Posterior vena cava (tissue), 2 donors: ENCODE measurements around the gene GMDS. TPM values are rescaled to one million over a fixed set of nuclear protein-coding genes. Genes with fewer than 3 reads are reported as not detected.

Experiments
- DNase-seq: peaks from one replicate; pipeline ENCODE4 v3.0.0-alpha.2; 2020; ENCODE audit warnings: low spot score
- intact Hi-C, 2 donors: fragments of 100-400 bp; cut with DNase I; formaldehyde crosslinking; loops; one replicate each; pipeline versions ENCODE4 v1.14.1 to v1.14.2; 2022 to 2023
- total RNA-seq, 2 donors: library from RNA; stranded (reverse); fragmentation: NEBNext Ultra II Directional; extraction: Animal tissue kit (Norgen Biotek cat#: 25700); gene quantifications; one replicate each; pipeline ENCODE4 v1.2.1, GENCODE V29; 2021
- donor health status: DM: yes; HTN: yes; CAD: no.
- donor health status: DM: yes; HTN: yes; CAD: no.

Gene GMDS
- total RNA-seq, 2 donors from 2014 or later, result 14.9 to 20.1 TPM

DNA sequence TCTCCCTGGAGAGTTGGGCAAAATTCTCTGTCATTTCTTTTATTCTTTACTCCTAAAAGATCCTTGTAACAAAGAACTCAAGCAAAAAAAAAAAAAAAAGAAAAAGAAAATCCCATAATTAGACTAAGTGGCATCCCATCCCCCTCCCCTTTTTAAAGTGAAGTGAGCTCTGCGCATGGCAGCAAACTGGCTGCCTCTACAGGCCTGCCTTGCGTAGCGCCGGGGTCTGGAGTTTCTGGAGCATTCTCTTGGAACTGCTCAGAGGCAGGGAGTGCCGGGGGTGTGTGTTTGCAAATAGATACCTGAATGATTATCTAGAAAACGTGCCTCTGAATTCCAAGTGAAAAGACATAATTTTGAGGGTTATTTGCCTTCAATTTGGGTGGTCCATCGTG lies 587.6 kb downstream of the GMDS start:
- intact Hi-C loops, result no loop called here
- DNase-seq, result no peak

DNA sequence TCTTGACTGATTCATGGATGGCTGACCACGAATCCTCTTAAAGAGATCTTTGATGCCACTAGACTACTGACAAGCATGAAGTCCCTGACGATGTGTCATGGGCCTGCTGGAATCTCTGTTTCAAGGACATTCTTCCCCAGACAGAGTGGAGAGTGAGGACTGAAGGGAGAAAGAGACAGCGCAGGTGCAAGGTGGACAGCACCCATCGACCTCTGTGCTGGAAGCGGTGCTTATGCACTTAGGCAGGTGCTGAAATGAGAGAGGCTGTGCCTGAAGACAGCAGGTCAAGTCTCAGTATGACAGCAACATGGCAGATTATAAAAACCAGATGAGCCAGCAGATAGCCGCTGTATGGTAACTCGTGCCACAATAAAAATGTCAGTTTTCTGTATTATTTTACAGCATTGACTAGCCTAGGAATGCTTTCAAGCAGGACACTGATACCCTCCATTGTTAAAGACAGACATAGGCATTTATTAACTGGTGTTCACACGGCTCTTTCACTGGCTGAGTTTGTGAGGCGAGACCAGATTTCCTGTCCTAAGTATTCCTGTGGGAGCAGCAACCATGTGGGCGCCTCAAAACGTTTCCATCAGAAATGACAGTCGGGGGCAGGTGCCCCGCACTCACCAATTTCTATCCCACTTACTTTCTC lies 588.2 kb downstream of the GMDS start:
- intact Hi-C loops, result no loop called here
- DNase-seq, result no peak

DNA sequence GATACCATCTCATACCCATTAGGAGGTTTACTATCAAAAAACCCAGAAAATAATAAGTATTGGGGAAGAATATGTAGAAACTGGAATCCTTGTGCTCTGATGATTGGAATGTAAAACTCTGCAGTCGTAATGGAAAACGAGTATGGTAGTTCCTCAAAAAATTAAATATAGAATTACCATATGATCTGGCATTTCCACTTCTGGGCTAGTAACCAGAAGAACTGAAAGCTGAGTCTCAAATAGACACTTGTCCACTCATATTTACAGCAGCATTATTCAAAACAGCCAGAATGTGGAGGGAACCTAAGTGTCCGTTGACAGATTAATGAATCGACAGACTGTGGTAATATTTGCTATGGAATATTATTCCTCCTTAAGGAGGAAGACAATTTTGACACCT lies 591.4 kb downstream of the GMDS start:
- intact Hi-C loops, result no loop called here
- DNase-seq, result no peak

DNA sequence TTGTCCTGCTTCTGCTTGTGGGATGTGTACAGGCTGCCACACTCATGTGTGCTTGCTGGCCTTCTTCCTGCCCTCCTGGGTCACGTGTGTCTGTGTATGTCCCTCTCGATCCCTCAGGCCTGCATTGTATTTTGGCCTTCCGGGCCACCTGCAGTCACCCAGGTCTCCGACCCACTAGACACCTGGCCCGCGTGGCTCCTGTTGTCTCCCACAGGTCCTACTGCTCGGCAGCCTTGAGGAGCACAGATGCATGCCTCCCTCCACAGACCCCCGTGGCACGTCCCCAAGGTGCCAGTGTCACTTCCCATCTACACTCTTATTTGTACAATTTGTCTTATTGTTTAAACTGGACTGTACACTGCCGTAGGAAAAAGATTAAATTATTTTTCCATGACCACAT lies 592.6 kb downstream of the GMDS start:
- intact Hi-C loops, result no loop called here
- no peak for DNase-seq

DNA sequence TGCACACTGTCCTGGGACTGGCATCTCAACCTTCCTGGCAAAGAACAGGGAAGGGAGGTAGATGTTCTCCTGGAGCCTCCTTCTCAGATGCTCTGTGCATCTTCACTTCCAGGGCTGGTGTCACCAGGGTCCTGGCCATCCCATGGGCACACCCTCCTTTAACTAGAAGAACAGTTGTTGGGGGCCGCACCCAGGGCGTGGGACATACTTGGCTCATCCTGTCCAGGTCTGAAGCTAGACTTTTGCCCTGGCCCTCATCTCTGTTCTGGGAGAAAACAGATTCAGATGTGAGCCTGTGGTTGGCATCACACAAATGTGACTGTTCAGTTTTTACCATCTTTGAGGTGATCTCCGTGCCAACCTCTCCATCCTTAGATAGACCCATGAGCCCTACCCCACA lies 594.0 kb downstream of the GMDS start:
- no peak for DNase-seq
- intact Hi-C loops, result no loop called here

DNA sequence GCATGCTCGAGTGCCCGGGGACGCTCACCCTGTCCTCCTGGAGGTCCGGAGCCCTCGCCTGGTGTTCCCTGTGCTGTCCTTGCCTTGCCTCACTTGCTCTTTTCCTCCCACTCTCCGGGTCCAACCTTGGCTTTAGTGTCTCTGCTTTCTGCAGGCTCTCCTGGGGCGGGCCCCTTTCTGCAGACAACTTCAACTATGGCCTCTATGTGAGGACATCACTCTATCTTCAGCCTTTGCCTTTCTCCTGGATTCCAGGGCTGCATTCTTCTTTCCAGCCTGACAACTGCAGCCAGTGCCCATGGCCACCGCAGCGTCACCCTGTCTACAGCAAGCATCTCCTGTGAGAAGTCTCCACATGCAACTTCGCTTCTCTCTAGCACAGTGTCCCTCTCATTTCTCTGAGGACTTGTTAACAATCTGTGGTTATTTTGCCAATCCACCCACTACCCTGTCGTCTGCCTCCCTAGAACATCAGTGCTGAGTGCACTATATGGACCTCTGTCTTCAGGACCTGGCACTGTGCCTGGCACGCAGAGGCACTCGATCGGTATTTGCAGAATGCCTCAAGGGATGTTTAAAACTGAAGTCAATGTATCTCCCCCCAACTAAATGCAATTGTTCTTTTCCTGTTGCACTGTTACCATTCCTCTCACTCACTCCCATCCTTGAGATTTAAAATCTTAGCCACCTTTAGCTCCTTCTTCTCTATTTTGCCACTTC lies 599.8 kb downstream of the GMDS start:
- intact Hi-C loops, result loop anchor here in 1 of 2 donors (1.0 kb wide), 1 partner anchor 24 kb away; no protein-coding TSS in a partner anchor
- DNase-seq, result no peak

DNA sequence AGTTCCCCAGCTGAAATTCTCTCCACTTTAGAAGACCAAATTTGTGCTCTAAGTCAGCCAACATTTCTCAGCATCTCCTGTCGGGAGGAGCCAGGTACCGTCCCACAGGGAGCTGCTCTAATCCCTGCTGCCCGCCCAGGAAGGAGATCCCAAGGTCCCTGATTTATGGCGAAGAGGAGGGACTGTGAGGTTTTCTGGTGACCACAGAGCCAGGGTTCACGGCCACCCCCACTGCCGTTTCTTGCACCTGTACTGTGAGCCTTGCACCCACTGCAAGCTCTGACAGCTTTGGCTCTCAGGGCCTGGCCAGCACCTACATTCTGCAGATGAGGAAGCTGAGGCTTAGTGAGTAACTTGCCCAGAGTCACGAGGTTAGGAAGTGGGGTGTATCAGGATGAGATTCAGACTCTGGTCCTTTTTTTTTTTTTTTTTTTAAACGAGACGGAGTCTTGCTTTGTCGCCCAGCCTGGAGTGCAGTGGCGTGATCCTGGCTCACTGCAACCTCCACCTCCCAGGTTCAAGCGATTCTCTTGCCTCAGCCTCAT lies 600.8 kb downstream of the GMDS start:
- intact Hi-C loops, result no loop called here
- DNase-seq, result no peak

DNA sequence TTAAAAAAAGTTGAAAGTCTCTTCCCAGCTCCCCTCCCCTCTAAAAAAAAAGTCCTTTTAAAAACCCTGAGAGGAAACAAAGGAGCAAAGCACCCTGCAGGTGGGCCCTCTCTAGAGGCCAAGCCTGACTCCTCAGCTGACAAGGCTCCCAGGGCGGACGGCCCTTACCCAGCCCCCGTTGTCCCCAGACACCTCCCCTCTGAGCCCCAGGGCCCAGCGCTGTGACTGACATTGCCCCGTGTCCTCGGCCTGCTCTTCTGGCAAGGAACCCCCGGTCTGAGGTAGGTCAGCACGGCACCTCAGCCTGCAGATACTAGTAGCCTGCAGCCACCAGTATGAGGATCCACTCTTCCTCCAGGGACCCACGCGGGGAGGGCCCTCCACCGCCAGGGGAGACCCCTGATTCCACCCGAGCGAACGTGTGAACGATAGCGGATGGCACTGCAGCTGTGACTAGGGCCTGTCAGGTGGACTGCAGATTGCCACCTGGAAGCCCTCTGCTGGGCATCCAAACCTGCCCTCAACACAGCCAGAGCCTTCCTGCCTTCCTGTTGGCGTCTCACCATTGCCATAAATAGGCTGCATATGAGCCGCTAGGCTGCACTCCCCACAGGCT lies 601.5 kb downstream of the GMDS start:
- DNase-seq, result no peak
- intact Hi-C loops, result no loop called here

DNA sequence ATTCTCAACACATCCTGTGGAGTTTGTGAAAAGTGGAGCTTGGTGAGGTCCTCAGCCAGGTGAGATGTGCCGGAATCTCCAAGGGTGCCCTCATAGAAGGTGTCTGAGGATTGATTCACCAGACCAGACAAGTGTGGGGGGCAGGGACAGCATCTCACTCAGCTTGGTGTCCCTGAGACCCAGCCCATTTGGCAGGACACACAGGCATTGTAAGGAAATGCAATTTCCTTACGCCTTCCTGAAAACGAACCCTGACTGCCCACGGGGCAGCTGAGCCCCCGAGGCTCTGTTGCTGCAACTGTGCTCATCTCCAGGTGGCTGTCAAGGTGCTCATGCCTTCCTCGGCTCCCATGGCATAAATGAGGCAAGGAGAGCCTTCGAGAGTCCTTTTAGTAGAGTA lies 602.3 kb downstream of the GMDS start:
- no peak for DNase-seq
- intact Hi-C loops, result no loop called here

DNA sequence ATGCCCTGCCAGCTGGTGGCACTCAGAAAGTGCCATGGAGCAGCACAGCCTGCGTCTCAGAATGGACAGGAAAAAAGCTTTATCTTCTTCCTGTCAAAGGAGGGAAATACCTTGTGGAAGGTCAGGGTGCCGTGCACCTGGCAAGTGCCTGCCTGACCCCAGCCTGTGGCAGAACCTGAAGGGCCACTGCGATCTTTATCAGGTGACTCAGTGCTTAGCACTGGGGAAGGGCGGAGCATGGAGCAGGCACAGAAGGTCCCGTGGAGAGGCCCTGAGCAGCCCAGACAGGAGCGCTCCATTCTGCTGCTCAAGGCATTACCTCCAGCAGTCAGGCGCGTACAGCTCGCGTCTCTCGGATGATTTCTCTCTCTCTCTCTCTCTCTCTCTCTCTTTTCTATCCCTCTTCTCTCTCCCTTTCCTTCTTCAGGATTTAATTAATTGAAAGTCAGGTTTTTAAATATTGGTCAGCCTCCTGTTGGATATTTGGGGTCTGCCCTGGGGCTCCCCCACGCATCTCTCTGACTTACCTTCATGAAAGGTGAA lies 604.0 kb downstream of the GMDS start:
- no peak for DNase-seq
- intact Hi-C loops, result no loop called here

DNA sequence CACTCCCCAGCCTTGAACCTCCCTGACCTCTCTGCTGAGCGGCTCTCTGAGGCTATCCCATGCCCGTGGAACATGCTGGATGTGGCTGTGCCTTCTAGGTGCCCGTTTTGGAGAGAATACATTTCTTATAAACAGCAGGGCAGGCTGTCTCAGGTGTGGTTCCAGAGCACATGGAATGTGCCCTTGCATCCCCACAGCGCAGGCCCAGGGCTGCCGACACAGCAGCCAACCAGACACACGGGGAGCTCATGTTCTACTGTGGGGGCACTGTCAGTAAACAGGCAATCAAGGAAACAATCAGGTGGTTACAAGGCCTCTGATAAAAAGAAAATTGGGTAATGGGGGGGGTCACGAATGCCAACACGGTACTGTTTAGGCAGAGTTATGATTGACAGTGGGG lies 604.9 kb downstream of the GMDS start:
- peak; percentile 71 for DNase-seq

DNA sequence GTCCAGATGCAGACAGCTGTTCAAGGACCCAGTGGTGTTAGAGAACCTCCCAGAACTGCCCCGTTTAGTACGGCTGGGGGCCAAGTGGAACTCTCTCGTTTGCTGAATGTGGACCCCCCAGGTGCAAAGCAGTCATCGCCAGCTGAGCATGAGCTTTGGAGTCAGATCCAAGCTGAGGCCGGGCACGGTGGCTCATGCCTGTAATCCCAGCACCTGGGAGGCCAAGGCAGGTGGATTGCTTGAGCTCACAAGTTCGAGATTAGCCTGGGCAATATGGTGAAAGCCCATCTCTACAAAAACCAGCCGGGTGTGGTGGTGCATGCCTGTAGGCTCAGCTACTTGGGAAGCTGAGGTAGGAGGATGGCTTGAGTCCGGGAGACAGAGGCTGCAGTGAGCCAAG lies 606.0 kb downstream of the GMDS start:
- intact Hi-C loops, result no loop called here

More for the DNA sequence above, 604.9 kb downstream of the GMDS start:
- intact Hi-C loops, result no loop called here

DNA sequence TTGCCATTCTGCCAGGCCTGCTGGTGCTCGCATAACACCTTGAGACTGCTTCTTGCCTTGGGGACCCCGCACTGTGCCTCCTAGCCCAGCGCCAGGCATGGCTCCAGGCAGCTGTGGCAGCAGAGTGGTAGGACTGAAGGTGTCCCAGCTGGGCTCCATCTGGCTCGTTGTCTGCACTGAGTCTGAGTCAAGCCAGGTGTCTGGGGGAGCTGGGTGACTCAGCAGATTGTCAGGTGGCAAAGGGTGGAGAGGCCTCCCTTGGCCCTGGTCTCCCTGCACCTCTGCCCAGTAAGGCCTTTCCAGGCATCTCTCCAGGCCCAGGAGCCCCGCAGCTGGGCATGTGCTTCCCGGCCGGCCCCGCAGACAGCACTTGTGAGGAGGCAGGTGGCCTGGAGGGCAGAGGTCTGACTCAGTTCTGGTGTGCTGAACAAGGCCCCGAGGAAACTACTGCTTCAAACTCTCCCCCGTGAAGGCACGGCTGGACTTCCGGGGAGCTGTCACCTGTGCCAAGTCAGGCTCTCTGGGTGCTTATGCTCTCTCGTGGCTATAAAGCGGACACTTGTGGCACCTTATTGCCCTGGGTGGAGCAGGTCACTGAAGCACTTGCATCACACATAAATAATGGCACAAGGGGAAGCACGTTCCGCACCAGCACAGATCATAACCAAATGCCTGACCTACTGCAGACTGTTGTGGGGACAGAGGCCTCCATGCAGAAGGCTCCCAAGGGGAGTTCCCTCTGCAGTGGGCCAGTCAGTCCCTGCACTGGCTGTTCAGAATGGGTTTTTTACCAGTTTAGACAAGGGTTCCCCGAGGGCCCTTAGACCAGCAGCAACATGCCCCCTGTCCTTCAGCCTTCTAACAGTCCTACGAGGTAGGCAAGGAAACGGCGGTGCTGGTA lies 608.2 kb downstream of the GMDS start:
- intact Hi-C loops, result no loop called here
- DNase-seq, result peak; percentile 72

More for the DNA sequence above, 606.0 kb downstream of the GMDS start:
- peak; percentile 59 for DNase-seq

DNA sequence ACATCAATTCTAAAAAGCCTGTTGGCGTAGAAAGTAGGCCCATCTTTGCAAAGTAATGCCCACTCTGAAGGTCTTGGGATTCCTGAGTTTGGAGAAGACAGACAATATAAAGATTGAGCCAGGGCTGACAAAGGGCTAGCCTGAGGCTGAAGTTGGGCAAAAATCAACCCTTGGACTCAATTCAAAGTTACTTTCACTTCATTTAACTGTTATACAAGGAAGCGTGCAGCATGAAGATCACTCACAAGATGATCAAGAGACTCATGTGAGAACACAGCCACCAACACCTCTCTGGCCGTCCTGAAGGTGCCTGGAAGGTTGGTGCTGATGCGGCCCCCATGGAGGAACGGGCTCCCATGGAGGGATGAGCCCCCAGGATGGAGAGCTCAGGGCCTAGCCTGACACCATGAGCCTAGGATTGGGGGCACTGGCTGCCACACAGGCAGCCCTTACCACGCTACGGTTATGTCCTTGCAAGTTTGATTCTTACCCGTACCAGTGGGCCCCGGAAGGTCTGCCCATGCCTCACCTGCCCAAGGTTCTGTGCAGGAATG lies 609.1 kb downstream of the GMDS start:
- DNase-seq, result peak; percentile 49
- intact Hi-C loops, result no loop called here

DNA sequence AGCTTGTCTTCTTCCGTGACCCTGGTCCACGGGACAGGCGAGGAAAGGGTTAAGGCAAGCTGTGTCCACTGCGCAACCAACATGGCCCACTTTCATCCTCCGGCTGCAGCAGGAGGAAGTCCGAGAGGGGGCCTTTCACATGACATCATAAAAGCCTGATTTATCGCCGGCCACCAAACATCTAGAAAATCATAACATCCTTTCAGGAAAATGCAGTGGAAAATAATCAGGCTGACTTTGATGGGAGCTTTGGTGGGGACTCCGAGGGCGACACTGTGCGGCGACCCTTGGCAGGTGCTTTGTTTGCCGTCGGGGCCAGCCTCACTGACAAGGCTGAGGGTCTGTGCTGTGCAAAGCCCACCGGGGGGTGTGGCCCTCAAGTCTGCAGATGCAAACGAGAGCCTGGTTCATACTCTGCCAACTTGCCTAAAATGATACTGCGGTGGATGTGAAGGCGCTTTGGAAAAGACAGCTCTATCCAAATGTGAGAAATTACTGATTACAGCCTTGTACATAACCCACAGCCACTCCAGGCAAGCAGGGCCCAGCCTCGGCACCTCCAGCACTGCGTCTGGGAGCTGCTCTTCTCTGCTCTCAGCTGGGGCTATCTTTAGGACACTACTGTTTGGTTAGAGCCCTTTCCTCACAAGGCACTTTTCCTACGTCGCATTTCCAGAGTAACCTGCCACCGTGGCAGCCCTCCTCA lies 609.9 kb downstream of the GMDS start:
- DNase-seq, result peak; percentile 74

DNA sequence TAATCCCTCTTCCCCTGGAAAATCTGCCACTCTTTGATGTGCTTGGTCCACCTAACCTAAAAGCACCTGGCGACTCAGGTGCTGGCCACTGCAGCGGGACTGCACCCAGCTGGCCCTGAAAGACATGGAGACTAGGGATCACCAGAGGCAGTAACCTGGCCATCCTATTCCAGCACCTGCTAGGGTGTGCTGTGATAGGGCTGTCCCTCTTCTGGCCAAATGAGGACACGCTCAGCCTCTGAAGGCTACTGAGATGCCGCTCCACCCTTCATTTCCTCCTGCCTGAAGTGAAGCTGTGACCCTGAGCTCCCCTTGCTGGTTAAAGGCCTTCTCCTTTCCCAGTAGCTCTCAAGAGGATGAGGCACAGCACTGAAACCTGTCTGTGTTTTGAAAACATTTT lies 611.3 kb downstream of the GMDS start:
- no peak for DNase-seq
- intact Hi-C loops, result no loop called here

More for the DNA sequence above, 609.9 kb downstream of the GMDS start:
- intact Hi-C loops, result no loop called here

DNA sequence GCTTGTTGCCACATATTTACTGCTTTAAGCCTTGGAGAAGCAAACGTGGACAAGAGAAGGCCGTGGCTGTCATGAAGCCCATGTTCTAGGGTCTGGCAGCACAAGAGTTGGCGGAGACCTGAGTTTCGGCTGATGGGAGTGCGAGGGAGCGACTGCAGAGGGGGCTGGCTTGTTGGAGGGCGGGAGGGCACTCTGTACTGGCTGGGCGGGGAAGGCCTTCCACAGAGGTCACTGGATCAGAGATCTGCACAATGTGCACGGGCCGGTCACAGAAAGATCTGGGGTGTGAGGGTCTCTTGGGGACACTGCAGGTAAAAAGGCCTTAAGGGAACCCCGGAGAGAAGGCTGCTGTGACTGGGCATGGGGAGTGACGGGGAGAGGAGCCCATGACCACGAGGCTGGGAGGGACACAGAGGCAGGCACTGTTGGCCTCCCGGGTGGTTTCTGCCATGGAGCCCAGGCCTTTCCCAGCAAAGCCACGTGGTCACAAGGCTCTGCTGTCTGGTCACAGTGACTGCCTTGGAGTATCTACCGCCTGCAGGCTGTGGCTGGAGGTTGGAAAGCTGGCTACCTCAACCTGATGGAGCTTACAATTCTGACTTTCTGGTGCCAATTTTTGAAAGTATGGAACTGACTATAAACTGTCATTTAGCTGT lies 611.9 kb downstream of the GMDS start:
- intact Hi-C loops, result no loop called here
- peak; percentile 81 for DNase-seq

DNA sequence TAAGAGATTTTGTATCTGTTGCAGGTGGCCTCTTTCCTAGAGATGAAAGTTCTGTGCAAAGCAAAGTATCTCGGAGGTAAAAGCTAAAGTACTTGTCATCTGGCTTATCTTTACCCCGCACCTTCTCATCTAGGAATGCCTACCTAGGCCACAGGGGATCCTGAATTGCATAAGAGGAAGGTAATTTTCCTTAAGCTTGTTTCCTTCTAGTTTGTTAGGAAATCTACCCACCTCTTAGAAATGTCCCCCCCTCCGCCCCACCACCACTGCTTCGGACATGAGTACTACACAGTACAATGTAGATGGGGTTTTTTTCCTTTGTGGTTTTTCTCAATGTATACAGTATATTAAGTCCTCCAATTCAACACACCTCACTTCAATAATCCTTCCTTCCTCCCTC lies 614.2 kb downstream of the GMDS start:
- intact Hi-C loops, result no loop called here

More for the DNA sequence above, 614.2 kb downstream of the GMDS start:
- DNase-seq, result peak; percentile 44
